ENCODE measurements around the gene PPP2R1A. TPM values are rescaled to one million over a fixed set of nuclear protein-coding genes. Genes with fewer than 3 reads are reported as not detected.

The PPP2R1A gene
- total and polyA plus RNA-seq, 2 of the 13 experiments (the other 11 are each of a cell fraction or from before 2014, with no cell fraction given) = 86.7 to 130 TPM

- TF ChIP-seq ZNF788 (CRISPR knock-in tag; IDR thresholded peaks at IDR 0.05; ENCODE audit: borderline replicate concordance) (no peak), CBFB (CRISPR knock-in tag; IDR thresholded peaks at IDR 0.05) (no peak), SATB2 (CRISPR knock-in tag; IDR thresholded peaks at IDR 0.05) (no peak), RAD21 (CRISPR knock-in tag; IDR thresholded peaks at IDR 0.05) (no peak), RBM39 (IDR thresholded peaks at IDR 0.05; ENCODE audit: low read depth, low read length, poor library complexity, severe bottlenecking) (peak; percentile 3), KLF13 (CRISPR knock-in tag; IDR thresholded peaks at IDR 0.05) (0 out of 2 replicates have a peak, but pooled peaks have one; percentile 9), ZNF768 (CRISPR knock-in tag; IDR thresholded peaks at IDR 0.05) (peak; percentile 79), ZNF260 (CRISPR knock-in tag; IDR thresholded peaks at IDR 0.05; ENCODE audit: borderline replicate concordance, low read depth) (0 out of 2 replicates have a peak, but pooled peaks have one; percentile 2)
- TF ChIP-seq, protein P1, sequence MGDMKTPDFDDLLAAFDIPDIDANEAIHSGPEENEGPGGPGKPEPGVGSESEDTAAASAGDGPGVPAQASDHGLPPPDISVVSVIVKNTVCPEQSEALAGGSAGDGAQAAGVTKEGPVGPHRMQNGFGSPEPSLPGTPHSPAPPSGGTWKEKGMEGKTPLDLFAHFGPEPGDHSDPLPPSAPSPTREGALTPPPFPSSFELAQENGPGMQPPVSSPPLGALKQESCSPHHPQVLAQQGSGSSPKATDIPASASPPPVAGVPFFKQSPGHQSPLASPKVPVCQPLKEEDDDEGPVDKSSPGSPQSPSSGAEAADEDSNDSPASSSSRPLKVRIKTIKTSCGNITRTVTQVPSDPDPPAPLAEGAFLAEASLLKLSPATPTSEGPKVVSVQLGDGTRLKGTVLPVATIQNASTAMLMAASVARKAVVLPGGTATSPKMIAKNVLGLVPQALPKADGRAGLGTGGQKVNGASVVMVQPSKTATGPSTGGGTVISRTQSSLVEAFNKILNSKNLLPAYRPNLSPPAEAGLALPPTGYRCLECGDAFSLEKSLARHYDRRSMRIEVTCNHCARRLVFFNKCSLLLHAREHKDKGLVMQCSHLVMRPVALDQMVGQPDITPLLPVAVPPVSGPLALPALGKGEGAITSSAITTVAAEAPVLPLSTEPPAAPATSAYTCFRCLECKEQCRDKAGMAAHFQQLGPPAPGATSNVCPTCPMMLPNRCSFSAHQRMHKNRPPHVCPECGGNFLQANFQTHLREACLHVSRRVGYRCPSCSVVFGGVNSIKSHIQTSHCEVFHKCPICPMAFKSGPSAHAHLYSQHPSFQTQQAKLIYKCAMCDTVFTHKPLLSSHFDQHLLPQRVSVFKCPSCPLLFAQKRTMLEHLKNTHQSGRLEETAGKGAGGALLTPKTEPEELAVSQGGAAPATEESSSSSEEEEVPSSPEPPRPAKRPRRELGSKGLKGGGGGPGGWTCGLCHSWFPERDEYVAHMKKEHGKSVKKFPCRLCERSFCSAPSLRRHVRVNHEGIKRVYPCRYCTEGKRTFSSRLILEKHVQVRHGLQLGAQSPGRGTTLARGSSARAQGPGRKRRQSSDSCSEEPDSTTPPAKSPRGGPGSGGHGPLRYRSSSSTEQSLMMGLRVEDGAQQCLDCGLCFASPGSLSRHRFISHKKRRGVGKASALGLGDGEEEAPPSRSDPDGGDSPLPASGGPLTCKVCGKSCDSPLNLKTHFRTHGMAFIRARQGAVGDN (CRISPR knock-in tag; IDR thresholded peaks at IDR 0.05) = peak; percentile 31; the same call in 1 of the 2 replicates
These were observed 838 bp downstream of the PPP2R1A start (continued) for GRCh38 chr19:52190487-52191293.

All from HepG2 (cell line).